Right atrium auricular region (tissue), 2 donors: ENCODE results near the gene TMPRSS11A. TPM values are rescaled to one million over a fixed set of nuclear protein-coding genes. Genes with fewer than 3 reads are reported as not detected.

Experiments
- DNase-seq: peaks from one replicate; pipeline ENCODE4 v3.0.0-alpha.2; 2019; ENCODE audit warnings: low spot score
- H3K27ac ChIP-seq, 2 donors: fragments of 200-600 bp; sonication (generic); 1 replicate in 1 of 2; 2 replicates in 1 of 2; pipeline ENCODE4 v1.5.1; 2016 to 2019
- H3K27me3 ChIP-seq, 2 donors: fragments of 200-600 bp; sonication (generic); one replicate each; pipeline versions ENCODE4 v1.5.1 to v1.6.0; 2017 to 2019
- H3K36me3 ChIP-seq: fragments of 200-600 bp; sonication (generic); one replicate; pipeline ENCODE4 v1.5.1; 2016
- H3K4me1 ChIP-seq, 2 donors: fragments of 200-600 bp; sonication (generic); one replicate each; pipeline versions ENCODE4 v1.5.1 to v1.6.0; 2017 to 2019
- H3K4me3 ChIP-seq, 2 donors: fragments of 200-600 bp; sonication (generic); 1 replicate in 1 of 2; 2 replicates in 1 of 2; pipeline ENCODE4 v1.5.1; 2017 to 2019; ENCODE audit warnings: mild to moderate bottlenecking in 1 of 2, moderate library complexity in 1 of 2
- H3K9me3 ChIP-seq, 2 donors: fragments of 200-600 bp; sonication (generic); one replicate each; pipeline ENCODE4 v1.5.1; 2019
- CTCF ChIP-seq, 2 donors: fragments of 200-600 bp; sonication (generic); IDR thresholded peaks; one replicate each; pipeline ENCODE4 v1.5.1; 2019; ENCODE audit warnings: antibody characterized with exemption in 2 of 2
- total RNA-seq, 2 donors: library from RNA; depleted of rRNA; stranded (reverse); fragments of >200 nt; gene quantifications; one replicate each; pipeline ENCODE4 v1.1.0, GENCODE V29; 2016

Gene TMPRSS11A
- total RNA-seq, 2 donors from 2014 or later, result not detected

- TF ChIP-seq CTCF (IDR thresholded peaks at IDR 0.05), result no peak
- no peak for DNase-seq
- Histone ChIP-seq H3K9me3 (peaks cover 0 to 9% of the 10 kb centered on the region in 2 donors), H3K27ac (no peak overlapping the region), H3K27me3 (no peaks in the 10 kb centered on the region), H3K36me3 (no peaks in the 10 kb centered on the region), H3K4me3 (no peak overlapping the region), H3K4me1 (no peaks in the 10 kb centered on the region)
These were observed 93.6 kb downstream of the TMPRSS11A start for GRCh38 chr4:67869580-67870190.

DNA sequence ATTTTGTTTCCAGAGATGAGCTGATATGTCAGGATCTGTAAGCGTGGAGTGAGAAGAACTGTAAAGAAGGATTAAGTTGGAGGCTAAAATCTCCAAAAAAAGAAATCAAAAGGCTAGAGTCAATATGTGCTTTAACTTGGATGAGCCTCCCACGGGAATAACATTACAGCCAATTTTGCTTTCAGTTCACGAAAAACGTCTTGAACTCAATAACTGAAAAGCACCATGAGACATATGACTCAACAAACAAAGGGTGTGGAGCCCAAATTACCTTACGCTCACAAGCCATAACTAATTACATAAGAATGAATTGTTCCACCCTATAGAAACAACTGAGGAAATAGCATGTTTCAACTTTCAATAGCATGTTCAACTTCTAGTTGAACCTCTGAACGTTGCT, 101.8 kb downstream of the TMPRSS11A start:
- H3K4me1 ChIP-seq, result no peaks in the 10 kb centered on the region
- no peak for DNase-seq
- no peaks in the 10 kb centered on the region for H3K36me3 ChIP-seq
- TF ChIP-seq CTCF (IDR thresholded peaks at IDR 0.05), result no peak
- H3K9me3 ChIP-seq, result peaks cover 0 to 5% of the 10 kb centered on the region in 2 donors
- no peaks in the 10 kb centered on the region for H3K27me3 ChIP-seq
- H3K27ac ChIP-seq, result no peak overlapping the region
- no peak overlapping the region for H3K4me3 ChIP-seq

Other genes starting within 250 kb of the TMPRSS11A start
- gene GNRHR, start 209.1 kb downstream of the TMPRSS11A start, total RNA-seq, result not detected
- not detected for gene TMPRSS11D, start 79.5 kb downstream of the TMPRSS11A start, total RNA-seq
- not detected for gene TMPRSS11F, start 166.4 kb upstream of the TMPRSS11A start, total RNA-seq